Upper lobe of right lung (tissue), 1 donor: ENCODE measurements around the gene ATP13A4. TPM values are rescaled to one million over a fixed set of nuclear protein-coding genes. Genes with fewer than 3 reads are reported as not detected.

Experiments
- ATAC-seq: fragments of 200-7000 bp; cut with Tn5 transposase; one replicate; pipeline ENCODE4 v1.9.1; 2020; ENCODE audit warnings: mild to moderate bottlenecking, moderate library complexity
- DNase-seq: peaks from one replicate; pipeline ENCODE4 v3.0.0-alpha.2; 2020
- H3K27ac ChIP-seq: fragments of 200-600 bp; one replicate; pipeline ENCODE4 v1.8.0; 2022
- H3K27me3 ChIP-seq: fragments of 200-600 bp; one replicate; pipeline ENCODE4 v1.8.0; 2022; ENCODE audit warnings: mild to moderate bottlenecking
- H3K36me3 ChIP-seq: fragments of 200-600 bp; one replicate; pipeline ENCODE4 v1.8.0; 2022
- H3K4me1 ChIP-seq: fragments of 200-600 bp; one replicate; pipeline ENCODE4 v1.8.0; 2022
- H3K4me3 ChIP-seq: fragments of 200-600 bp; one replicate; pipeline ENCODE4 v1.8.0; 2022; ENCODE audit warnings: mild to moderate bottlenecking
- H3K9me3 ChIP-seq: fragments of 200-600 bp; one replicate; pipeline ENCODE4 v1.8.0; 2022
- CTCF ChIP-seq: fragments of 200-600 bp; IDR thresholded peaks from one replicate; pipeline ENCODE4 v1.8.0; 2022; ENCODE audit warnings: antibody characterized with exemption
- intact Hi-C: fragments of 100-400 bp; cut with DNase I; formaldehyde crosslinking; loops from one replicate; pipeline ENCODE4 v1.11.0; 2022
- total RNA-seq: library from RNA; stranded (reverse); fragmentation: NEBNext Ultra II Directional; extraction: Animal tissue kit (Norgen Biotek cat#: 25700); gene quantifications from one replicate; pipeline ENCODE4 v1.2.1, GENCODE V29; 2021
- donor health status: DM: no; HTN: yes; CAD: no; lungs with severe emphysema.

ATP13A4 gene
- total RNA-seq, 1 donor from 2014 or later, result 248 TPM

DNA sequence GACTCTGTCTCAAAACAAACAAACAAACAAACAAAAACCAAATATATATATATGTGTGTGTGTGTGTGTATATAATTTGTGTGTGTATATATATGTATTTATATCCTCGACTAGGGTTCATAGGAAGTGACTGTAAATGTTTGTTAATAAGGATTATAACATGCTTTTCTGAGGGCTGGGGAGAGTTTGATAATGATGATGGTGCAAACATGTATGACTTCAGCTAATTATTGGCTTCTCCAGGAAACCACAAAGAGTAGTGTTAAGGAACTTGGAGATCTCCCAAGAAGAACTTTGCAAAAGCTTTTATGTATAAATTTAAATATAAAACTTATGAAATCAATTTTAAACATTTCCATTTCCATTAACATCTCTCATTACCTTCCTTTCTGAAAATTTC is 34.4 kb upstream of the ATP13A4 start:
- no peaks in the 10 kb centered on the region for H3K9me3 ChIP-seq
- H3K4me3 ChIP-seq, result no peak overlapping the region
- DNase-seq (no peak), ATAC-seq (no peak)
- H3K36me3 ChIP-seq, result no peaks in the 10 kb centered on the region
- no peaks in the 10 kb centered on the region for H3K27me3 ChIP-seq
- no peak overlapping the region for H3K27ac ChIP-seq
- intact Hi-C loops, result no loop called here
- H3K4me1 ChIP-seq, result peaks cover 9% of the 10 kb centered on the region
- no peak for TF ChIP-seq CTCF

DNA sequence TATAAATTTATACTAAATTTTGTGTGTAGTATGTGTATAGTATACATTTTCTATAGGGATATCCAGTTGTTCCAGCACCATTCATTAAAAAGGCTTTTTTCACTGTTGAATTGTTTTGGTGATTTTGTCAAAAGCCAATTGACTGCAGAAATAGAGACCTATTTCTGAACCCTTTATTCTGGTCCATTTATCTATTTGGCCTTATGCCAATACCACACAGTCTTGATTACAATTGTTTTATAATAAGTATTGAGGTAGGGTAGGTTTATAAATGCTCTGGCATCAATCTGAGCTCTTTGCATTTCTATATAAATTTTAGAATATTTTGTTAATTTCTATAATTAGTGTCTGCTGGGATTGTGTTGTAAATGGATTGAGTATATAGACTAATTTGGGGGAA is 31.8 kb upstream of the ATP13A4 start:
- no peak overlapping the region for H3K4me3 ChIP-seq
- H3K9me3 ChIP-seq, result no peaks in the 10 kb centered on the region
- DNase-seq, result no peak
- no peaks in the 10 kb centered on the region for H3K27me3 ChIP-seq
- ATAC-seq, result no peak
- H3K4me1 ChIP-seq, result no peaks in the 10 kb centered on the region
- H3K36me3 ChIP-seq, result no peaks in the 10 kb centered on the region
- H3K27ac ChIP-seq, result no peak overlapping the region
- no peak for TF ChIP-seq CTCF
- intact Hi-C loops, result no loop called here

DNA sequence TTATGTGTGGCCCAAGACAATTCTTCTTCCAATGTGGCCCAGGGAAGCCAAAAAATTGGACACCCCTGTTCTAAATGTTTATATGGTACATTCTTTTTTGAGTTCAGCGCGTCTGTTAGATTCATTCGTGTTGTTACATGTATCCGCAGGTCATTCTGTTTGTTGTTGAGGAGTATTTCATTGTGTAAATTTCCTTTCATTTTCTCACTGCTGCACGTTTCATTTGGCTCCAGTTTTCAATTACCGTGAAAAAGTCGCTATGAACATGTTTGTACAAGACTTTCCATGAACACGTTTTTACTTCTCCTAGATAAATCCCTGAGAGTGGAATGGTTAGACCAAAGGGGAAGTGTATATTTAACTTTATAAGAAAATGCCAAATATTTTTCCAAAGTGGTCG is 30.8 kb upstream of the ATP13A4 start:
- Histone ChIP-seq H3K4me1 (no peaks in the 10 kb centered on the region), H3K4me3 (no peak overlapping the region), H3K36me3 (no peaks in the 10 kb centered on the region), H3K27ac (no peak overlapping the region), H3K27me3 (no peaks in the 10 kb centered on the region), H3K9me3 (no peaks in the 10 kb centered on the region)
- intact Hi-C loops, result no loop called here
- DNase-seq, result no peak
- ATAC-seq, result no peak
- TF ChIP-seq CTCF, result no peak

DNA sequence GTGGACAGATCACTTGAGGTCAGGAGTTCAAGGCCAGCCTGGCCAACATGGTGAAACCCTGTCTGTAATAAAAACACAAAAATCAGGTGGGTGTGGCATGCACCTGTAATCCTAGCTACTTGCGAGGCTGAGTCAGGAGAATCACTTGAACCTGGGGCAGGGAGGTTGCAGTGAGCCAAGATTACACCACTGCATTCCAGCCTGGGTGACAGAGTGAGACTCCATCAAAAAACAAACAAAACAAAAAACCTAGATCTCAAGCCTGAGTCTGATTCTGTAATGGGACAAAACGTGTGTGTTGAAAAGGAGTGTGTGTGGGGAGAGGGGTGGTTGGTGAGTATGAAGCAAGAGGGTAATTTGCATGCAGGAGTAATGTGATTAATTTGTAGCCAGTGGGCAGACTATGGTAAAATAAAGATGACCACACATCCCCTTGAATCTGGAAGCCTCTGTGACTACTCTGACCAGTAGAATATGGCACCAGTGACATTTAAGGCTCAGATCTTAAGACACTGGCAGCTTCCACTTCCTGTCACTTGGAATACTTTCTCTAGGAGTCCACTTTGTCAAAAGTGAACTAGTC is 19.9 kb upstream of the ATP13A4 start:
- intact Hi-C loops, result loop anchor here (10.0 kb wide), 1 partner anchor 760 kb away; no protein-coding TSS in a partner anchor

DNA sequence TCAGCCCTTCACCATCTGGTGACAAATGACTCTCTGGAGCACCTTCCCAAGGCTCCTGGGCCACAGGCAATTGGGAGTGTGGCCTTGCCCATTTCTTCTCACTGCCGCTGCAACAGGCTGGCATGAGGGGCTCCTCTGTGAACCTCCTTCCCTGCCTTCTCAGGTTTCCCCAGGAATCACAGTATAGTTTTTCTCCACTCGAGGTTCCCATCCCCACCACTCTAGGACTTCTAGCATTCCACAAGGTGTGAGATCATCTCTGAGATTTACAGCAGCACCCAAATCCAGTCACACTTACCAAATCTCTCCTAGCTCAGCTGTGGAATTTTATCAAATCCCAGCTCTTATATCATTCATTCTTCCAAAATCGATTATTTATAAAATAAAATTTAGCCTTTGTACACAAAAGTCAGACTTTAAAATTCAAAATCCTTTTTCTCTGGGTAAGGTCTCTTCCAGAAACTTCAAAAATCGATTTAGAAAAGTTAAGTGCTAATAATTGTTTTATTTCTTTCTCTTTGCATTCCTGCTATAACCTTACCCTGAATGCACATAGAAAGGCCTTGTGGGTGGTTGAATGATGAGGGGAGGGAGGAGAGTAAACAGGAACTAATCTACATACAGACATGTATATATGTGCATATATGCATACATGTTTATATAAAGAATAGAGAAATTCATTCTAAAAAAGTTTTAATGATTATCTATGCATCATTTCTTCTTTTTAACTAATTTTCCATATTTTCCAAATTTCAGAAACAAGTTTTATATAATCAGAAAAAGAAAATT is 18.9 kb upstream of the ATP13A4 start:
- Histone ChIP-seq H3K36me3 (no peaks in the 10 kb centered on the region), H3K27ac (no peak overlapping the region), H3K4me1 (no peaks in the 10 kb centered on the region), H3K27me3 (no peaks in the 10 kb centered on the region), H3K9me3 (no peaks in the 10 kb centered on the region), H3K4me3 (no peak overlapping the region)
- ATAC-seq, result peak; percentile 50
- DNase-seq, result no peak
- no peak for TF ChIP-seq CTCF
- intact Hi-C loops, result loop anchor here (10.0 kb wide), 1 partner anchor 759 kb away; no protein-coding TSS in a partner anchor

More for the DNA sequence above, 19.9 kb upstream of the ATP13A4 start:
- no peaks in the 10 kb centered on the region for H3K36me3 ChIP-seq
- no peak overlapping the region for H3K27ac ChIP-seq
- H3K4me1 ChIP-seq, result no peaks in the 10 kb centered on the region
- H3K4me3 ChIP-seq, result no peak overlapping the region
- H3K27me3 ChIP-seq, result no peaks in the 10 kb centered on the region
- TF ChIP-seq CTCF, result no peak
- DNase-seq (no peak), ATAC-seq (peak; percentile 60)
- H3K9me3 ChIP-seq, result no peaks in the 10 kb centered on the region
